GM19035 (cell line): Measurements from ENCODE around the gene TRPM2.
"Not testable (repeated sequence)": the region's sequence is repeated elsewhere in the genome, so short reads cannot be mapped to it uniquely, and the experiment has no call there.

Experiments used
- ATAC-seq: cut with Tn5 transposase; IDR thresholded peaks from one replicate; pipeline ENCODE4 v1.9.1; 2021; ENCODE audit not compliant: unreplicated experiment

TRPM2 gene

GRCh38 chr21:44477131-44477530, 123.7 kb downstream of the TRPM2 start:
- ATAC-seq, result no peak

GRCh38 chr21:44477712-44478111, 124.3 kb downstream of the TRPM2 start:
- ATAC-seq, result no peak

DNA sequence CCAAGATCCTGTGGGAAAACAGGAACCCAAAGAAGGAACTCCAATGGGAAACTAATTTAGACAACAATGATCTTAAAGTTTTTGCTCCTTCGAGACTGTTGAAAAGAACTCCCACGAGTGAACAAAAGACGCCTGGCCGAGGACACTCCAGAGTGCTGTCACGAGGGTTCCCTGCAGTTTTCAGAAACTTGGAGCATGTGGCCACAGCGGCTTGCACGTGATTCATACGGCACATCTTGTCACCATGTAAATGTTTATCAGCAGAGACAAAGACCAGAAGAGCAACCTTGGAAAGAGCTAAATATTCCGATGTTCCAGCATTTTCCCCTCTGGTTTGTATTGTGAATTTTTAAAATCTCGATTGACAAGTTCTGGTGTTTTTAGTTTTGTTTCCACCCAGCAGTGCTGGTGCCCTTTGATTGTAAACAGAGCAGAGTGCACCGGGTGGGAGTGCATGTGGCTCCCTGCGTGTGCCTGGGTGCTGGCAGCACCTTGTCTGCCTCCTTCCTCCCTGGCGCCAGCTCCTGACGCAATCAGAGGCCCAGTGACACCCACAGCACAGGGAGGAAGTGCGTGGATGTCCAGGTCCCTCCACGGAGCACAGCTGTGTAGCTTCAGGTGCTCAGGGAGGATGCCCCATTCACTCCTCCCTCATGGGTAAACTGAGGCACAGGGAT, 124.8 kb downstream of the TRPM2 start:
- no peak for ATAC-seq

GRCh38 chr21:44478801-44479167, 125.4 kb downstream of the TRPM2 start:
- no peak for ATAC-seq

- not testable (repeated sequence) for ATAC-seq
Measured at GRCh38 chr21:44479556-44480199, 126.3 kb downstream of the TRPM2 start.

GRCh38 chr21:44480200-44481053, 127.0 kb downstream of the TRPM2 start:
- ATAC-seq, result no peak

DNA sequence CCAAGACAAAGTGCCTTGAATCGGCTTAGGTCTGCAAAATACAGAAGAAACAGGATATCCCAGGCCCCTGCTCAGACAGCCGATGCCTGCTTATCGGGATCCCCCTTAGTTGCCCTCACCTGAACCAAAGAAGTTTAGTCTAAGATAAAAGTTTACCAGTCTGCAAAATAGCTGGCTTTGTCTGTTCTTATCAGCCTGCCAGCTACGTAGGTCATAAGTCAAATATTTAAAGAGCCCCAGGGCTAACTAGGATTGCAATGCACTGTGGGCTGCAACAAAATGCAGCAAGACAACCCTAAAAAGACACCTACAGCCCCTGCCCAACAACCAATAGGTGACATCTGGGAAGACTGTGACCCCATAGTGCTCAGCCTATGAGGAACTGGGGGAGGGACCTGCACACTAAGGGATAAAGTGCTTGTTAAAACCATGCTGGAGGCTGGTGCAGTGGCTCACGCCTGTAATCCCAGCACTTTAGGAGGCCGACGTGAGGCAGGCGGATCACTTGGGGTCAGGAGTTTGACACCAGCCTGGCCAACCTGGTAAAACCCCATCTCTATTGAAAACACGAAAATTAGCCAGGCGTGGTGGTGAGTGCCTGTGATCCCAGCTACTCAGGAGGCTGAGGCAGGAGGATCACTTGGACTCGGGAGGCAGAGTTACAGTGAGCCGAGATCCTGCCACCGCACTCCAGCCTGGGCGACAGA, 129.3 kb downstream of the TRPM2 start:
- ATAC-seq, result no peak

GRCh38 chr21:44483288-44484237, 130.1 kb downstream of the TRPM2 start:
- no peak for ATAC-seq

DNA sequence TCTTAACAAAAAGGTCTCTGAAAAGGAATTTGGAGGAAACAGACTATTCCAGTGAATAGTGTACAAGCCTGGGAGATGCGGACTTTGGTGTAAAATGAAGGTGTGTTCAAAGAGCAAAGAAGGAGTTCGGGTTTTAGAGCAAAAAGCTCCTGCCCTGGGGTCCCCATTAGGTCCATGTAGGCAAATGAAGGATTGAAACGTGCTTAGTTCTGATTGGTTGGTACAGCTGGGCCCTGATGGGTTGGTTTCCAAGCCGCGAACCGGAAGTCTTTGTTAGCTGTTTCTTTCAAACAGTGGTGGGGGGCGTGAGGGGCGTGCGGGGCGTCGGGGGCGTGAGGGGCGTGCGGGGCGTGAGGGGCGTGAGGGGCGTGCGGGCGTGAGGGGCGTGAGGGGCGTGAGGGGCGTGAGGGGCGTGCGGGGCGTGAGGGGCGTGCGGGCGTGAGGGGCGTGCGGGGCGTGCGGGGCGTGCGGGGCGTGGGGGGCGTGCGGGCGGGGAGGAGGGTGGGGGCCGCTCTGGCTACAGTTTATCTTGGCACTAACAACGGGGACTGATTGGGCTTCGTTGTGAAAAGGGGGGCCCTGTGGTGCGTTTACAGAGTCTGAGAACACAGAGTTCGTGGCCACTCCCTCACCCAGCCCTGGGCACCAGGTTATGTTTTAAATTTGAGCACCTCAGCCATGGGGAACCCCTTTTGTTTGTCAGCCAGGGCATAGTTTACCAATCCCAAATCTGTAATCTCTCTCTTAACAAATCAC, 131.3 kb downstream of the TRPM2 start:
- ATAC-seq, result no peak

DNA sequence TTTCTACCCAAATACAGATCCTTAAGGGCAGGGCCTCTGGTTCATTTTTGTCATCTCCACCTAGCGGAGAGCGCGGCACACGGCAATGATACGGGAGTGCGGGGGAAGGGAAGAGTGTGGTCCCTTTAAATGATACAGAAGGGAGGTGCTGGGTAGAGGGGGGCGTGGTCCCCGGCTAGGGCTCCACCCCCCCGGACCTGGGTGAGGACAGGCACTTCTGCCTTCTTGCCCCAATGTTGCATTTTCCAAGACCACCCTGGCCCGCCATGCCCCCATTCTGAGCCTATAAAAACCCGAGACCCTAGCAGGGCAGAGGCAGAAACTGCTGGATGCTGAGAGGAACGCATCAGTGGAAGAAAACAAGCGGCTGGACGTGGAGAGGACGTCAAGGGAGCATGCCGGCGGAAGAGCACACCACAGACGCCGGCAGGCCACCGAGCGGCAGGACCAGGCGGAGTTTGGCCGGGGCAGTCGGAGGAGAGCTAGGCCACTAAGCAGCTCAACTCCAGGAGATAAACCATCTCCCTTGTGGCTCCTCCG, 131.9 kb downstream of the TRPM2 start:
- ATAC-seq, result no peak

DNA sequence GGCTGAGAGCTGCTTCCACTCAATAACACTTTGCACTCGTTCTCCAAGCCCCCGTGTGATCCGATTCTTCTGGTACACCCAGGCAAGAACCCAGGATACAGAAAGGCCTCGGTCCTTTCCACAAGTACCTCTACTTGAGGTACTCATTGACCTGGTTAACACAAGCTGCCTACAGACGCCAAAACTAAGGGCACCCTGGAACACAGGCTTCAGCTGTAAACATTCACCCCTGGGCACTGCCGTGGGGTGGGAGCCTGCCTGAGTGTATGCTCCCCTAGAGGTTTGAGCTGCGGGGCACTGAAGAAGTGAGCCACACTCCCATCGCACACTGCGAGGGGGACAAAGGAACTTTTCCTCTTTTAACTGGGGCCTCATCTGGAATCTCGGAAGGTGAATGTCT, 132.4 kb downstream of the TRPM2 start:
- no peak for ATAC-seq

DNA sequence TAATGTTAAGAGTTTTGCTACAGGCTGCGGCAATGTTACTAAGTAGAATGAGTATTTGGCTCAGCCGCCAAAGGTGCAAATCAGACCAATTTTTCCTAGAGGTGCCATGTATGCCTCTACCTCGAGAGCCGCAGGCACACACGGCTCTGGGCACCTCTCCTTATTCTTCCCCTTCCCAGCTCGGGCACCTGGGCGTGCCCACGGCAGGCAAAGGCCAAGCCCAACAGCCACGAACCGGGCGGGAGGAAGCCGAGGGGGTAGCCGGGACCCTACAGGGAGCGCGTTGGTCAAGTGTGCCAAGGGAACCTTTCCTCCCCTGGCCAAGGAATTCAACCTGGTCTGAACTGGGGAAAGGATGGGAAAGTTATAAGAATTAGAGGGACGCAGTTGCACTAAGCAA, 132.9 kb downstream of the TRPM2 start:
- ATAC-seq, result no peak

- no peak for ATAC-seq
Measured at GRCh38 chr21:44487831-44488230, 134.4 kb downstream of the TRPM2 start.

DNA sequence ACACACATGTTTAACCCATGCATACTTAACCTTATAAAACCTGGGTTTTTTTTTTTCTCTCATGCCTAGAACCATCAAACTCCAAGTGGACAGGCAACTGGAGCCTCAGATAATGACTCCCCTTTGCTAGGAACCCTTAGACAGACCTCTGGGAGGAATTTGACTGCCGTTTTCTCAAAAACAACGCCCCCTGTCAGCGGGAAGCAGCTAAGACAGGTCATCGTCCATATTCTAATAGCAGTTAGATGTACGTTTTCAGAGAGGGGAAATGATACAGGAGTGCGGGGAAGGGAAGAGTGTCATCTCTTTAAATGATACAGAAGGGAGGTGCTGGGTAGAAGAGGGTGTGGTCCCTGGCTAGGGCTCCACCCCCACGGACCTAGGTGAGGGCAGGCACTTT, 136.5 kb downstream of the TRPM2 start:
- ATAC-seq, result no peak

DNA sequence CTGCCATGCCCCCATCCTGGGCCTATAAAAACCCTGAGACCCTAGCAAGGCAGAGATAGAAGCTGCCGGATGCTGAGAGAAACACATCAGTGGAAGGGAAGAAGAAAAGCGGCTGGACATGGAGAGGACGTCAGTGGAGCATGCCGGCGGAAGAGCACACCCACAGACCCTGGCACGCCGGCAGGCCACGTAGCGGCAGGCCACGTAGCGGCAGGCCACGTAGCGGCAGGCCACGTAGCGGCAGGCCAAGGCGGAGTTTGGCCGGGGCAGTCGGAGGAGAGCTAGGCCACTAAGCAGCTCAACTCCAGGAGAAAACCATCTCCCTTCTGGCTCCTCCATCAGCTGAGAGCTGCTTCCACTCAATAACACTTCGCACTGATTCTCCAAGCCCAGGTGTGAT, 137.0 kb downstream of the TRPM2 start:
- ATAC-seq, result no peak

GRCh38 chr21:44490816-44491215, 137.4 kb downstream of the TRPM2 start:
- no peak for ATAC-seq
